Endothelial cell of umbilical vein (primary cell): Measurements from ENCODE around the gene ROBO4. TPM values are rescaled to one million over a fixed set of nuclear protein-coding genes. Genes with fewer than 3 reads are reported as not detected.

Source experiments
- BruUV-seq: library from RNA; stranded (reverse); fragments of 400-500 nt; replicated peaks from 2 replicates; lab custom pipeline; 2021; lab: Mats Ljungman, UMichigan
- CTCF ChIA-PET: fragments of 300-600, 350-600 bp; sonication (Branson Sonifier 250); formaldehyde crosslinking; loops from one replicate; lab custom pipeline; 2021; ENCODE audit warnings: antibody characterized with exemption, inconsistent platforms; lab: Charles Lee
- POLR2A ChIA-PET: fragments of 300-600, 350-600 bp; sonication (Branson Sonifier 250); formaldehyde crosslinking; loops from one replicate; lab custom pipeline; 2021; ENCODE audit warnings: antibody characterized with exemption, inconsistent platforms; lab: Charles Lee
- DNase-seq: peaks from one replicate; pipeline ENCODE4 v3.0.0-alpha.2; 2011; ENCODE audit warnings: low read depth, low spot score
- FAIRE-seq: peaks from 2 replicates; lab custom pipeline; 2011; peaks lifted over from hg19 to GRCh38; lab: Jason Lieb, UNC
- H2AFZ ChIP-seq: 2 replicates; pipeline ENCODE4 v1.6.0; 2012; ENCODE audit warnings: low read depth, low read length, control low read depth, inconsistent platforms
- H3K27ac ChIP-seq: 2 replicates; pipeline ENCODE4 v1.5.1; 2011; ENCODE audit warnings: low read depth, mild to moderate bottlenecking, control low read depth, low read length, moderate library complexity; ENCODE audit not compliant: insufficient read depth
- H3K27me3 ChIP-seq, 2 experiments: 2 replicates each; pipeline versions ENCODE4 v1.6.0 to v1.6.1; 2011; ENCODE audit warnings: low read length in 2 of 2, mixed read lengths in 1 of 2; ENCODE audit not compliant: control insufficient read depth in 2 of 2, insufficient read depth in 2 of 2
- H3K36me3 ChIP-seq, 2 experiments: 2 replicates in 1 of 2; 3 replicates in 1 of 2; pipeline ENCODE4 v1.5.1; 2011; ENCODE audit warnings: low read length in 2 of 2, mild to moderate bottlenecking in 1 of 2, moderate library complexity in 1 of 2; ENCODE audit not compliant: control insufficient read depth in 2 of 2, insufficient read depth in 2 of 2; ENCODE audit errors: extremely low read depth in 1 of 2
- H3K4me1 ChIP-seq: 3 replicates; pipeline ENCODE4 v1.5.1; 2011; ENCODE audit warnings: mild to moderate bottlenecking, low read length; ENCODE audit not compliant: control insufficient read depth, insufficient read depth; ENCODE audit errors: extremely low read depth
- H3K4me2 ChIP-seq: 2 replicates; pipeline ENCODE4 v1.6.1; 2011; ENCODE audit warnings: low read length, control low read depth, mixed read lengths; ENCODE audit not compliant: insufficient read depth
- H3K4me3 ChIP-seq, 3 experiments: fragments of 200-600 bp in 1 of 3; sonication (generic), shearing (Covaris generic) in 1 of 3; replicated peaks in 1 of 3; 2 replicates each; pipeline ENCODE4 v1.5.1; 2011 to 2016; ENCODE audit warnings: control low read depth in 3 of 3, low read length in 3 of 3, mild to moderate bottlenecking in 2 of 3, inconsistent platforms in 1 of 3, low read depth in 1 of 3, moderate library complexity in 1 of 3; ENCODE audit not compliant: insufficient read depth in 1 of 3
- H3K79me2 ChIP-seq: 2 replicates; pipeline ENCODE4 v1.6.0; 2012; ENCODE audit warnings: low read length, inconsistent platforms; ENCODE audit not compliant: control insufficient read depth, insufficient read depth
- H3K9ac ChIP-seq: replicated peaks from 2 replicates; pipeline ENCODE3; 2011; ENCODE audit warnings: low read length, control low read depth; ENCODE audit not compliant: insufficient read depth; ENCODE audit errors: extremely low read depth
- H3K9me1 ChIP-seq: replicated peaks from 3 replicates; pipeline ENCODE4 v1.6.0; 2011; ENCODE audit warnings: mild to moderate bottlenecking, low read length; ENCODE audit not compliant: control insufficient read depth, insufficient read depth; ENCODE audit errors: extremely low read depth
- H3K9me3 ChIP-seq: replicated peaks from 2 replicates; pipeline ENCODE4 v1.5.1; 2012; ENCODE audit warnings: low read length, inconsistent platforms; ENCODE audit not compliant: control insufficient read depth, insufficient read depth
- H4K20me1 ChIP-seq: replicated peaks from 2 replicates; pipeline ENCODE3; 2011; ENCODE audit warnings: mild to moderate bottlenecking, low read length; ENCODE audit not compliant: control insufficient read depth, insufficient read depth; ENCODE audit errors: extremely low read depth
- EZH2 ChIP-seq: IDR thresholded peaks from 2 replicates; pipeline ENCODE4 v1.6.1; 2012; ENCODE audit warnings: borderline replicate concordance, low read depth, mild to moderate bottlenecking, moderate library complexity, low read length, inconsistent platforms; ENCODE audit not compliant: severe bottlenecking
- FOS ChIP-seq: IDR thresholded peaks from 2 replicates; pipeline ENCODE4 v1.6.1; 2011; ENCODE audit warnings: mild to moderate bottlenecking, low read length, moderate library complexity, borderline replicate concordance; ENCODE audit not compliant: insufficient read depth
- GATA2 ChIP-seq: IDR thresholded peaks from 2 replicates; pipeline ENCODE4 v1.7.0; 2011; ENCODE audit warnings: low read depth, mild to moderate bottlenecking, moderate library complexity, mixed read lengths, low read length; ENCODE audit not compliant: insufficient read length, insufficient read depth
- JUN ChIP-seq: IDR thresholded peaks from 2 replicates; pipeline ENCODE4 v1.6.1; 2011; ENCODE audit warnings: borderline replicate concordance, low read depth; ENCODE audit not compliant: insufficient read length, insufficient read depth
- POLR2A ChIP-seq: IDR thresholded peaks from 2 replicates; pipeline ENCODE4 v1.6.1; 2012; ENCODE audit warnings: low read depth, mild to moderate bottlenecking, control low read depth, low read length
- POLR2AphosphoS5 ChIP-seq: IDR thresholded peaks from 2 replicates; pipeline ENCODE4 v1.6.1; 2012; ENCODE audit warnings: low read depth, mild to moderate bottlenecking, control low read depth, low read length, moderate library complexity; ENCODE audit not compliant: insufficient read depth
- dilution Hi-C: fragments of 300-500 bp; cut with MboI; formaldehyde crosslinking; loops from one replicate; pipeline ENCODE4 v1.15.0; 2019; ENCODE audit warnings: low sequenced_read_pairs; ENCODE audit not compliant: extremely low pct_ligation_motif_present
- intact Hi-C: fragments of 100-400 bp; cut with micrococcal nuclease; formaldehyde crosslinking; loops from one replicate; pipeline ENCODE4 v1.10.0; 2022
- polyA plus RNA-seq, 4 experiments: library from polyadenylated mRNA; depleted of rRNA in 3 of 4; stranded (reverse) in 3 of 4; unstranded in 1 of 4; fragments of >200 nt; gene quantifications; 2 replicates each; pipeline versions ENCODE4 v1.2.1 to v1.2.3, GENCODE V29; 2011 to 2012; ENCODE audit warnings: missing spikeins in 1 of 4
- total RNA-seq: library from RNA; stranded (reverse); gene quantifications from 2 replicates; pipeline ENCODE4 v1.2.3, GENCODE V29; 2021
- TF ChIP-seq, protein P1 (sequence below), 2 donors: IDR thresholded peaks; 1 replicate in 1 of 2; 2 replicates in 1 of 2; pipeline ENCODE4 v1.5.1; 2011; ENCODE audit warnings: low read length in 2 of 2, mild to moderate bottlenecking in 2 of 2, moderate library complexity in 2 of 2, control low read depth in 1 of 2, inconsistent platforms in 1 of 2, low read depth in 1 of 2; ENCODE audit not compliant: insufficient read depth in 1 of 2; ENCODE audit errors: extremely low read depth in 1 of 2
- TF ChIP-seq, protein P2 (sequence below): IDR thresholded peaks from 2 replicates; pipeline ENCODE4 v1.6.1; 2011; ENCODE audit not compliant: insufficient read depth, insufficient read length

ROBO4 gene
- total and polyA plus RNA-seq, 2 donors (not counting 3 experiments of a cell fraction or from before 2014, with no cell fraction given), result 260 to 474 TPM

DNA sequence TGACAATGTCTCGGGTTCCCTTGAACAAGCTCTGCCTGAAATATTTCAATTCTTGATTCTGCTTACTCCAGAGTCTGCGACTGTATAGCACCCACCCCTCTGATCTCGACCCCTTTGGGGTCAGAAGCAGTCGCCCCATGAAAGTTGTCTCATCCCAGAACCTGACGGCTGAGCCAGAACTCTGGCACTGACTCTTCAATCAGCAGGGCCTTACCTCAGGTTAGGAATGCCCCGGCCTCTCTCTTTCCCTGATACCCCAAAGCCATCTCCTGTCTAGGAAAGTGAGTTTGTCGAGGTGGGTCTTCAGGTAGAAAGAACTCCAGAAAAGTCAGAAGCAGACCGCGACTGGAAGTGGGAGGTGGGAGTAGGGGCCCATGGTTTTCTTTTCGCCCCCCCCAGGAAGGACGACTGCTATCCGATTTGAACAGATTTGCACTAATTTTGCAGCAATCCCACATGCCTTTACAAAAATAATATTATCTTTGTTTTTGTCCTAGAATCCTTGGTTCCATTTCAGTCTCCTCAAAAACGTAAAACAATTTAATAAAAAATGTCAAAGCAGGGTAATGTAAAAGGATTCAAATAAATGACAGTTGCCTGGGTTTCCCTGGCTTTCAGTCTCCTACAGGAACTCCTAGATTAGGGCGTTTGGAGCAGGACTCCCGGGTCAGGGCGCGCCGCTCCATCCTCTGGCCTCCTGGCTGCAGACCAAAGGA is 33.3 kb downstream of the ROBO4 start:
- TF ChIP-seq POLR2A, result no peak
- no peak for FAIRE-seq
- intact Hi-C loops, result no loop called here

DNA sequence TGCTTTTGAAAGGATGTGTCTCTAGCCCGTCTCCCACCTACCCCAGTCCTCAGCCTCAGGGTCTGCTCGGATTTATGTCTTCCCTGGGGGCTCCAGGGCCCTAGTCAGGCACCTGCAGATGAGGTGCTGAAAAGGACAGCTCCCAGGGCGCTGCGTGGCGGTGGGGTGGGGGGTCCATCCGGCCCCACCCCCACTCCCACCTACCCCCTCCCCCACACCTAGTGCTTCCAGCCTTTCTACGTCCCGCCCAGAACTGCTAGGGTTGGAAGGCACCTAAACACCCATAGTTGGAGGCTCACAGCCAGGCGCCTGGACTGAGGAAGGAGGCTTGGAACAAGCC is 33.9 kb downstream of the ROBO4 start:
- DNase-seq (no peak), FAIRE-seq (no peak)
- H3K9ac ChIP-seq, result no peak overlapping the region
- H3K4me3 ChIP-seq, result no peak overlapping the region
- H4K20me1 ChIP-seq, result no peaks in the 10 kb centered on the region
- no peak for TF ChIP-seq JUN
- TF ChIP-seq GATA2, result no peak
- TF ChIP-seq FOS, result no peak
- TF ChIP-seq, protein P1, sequence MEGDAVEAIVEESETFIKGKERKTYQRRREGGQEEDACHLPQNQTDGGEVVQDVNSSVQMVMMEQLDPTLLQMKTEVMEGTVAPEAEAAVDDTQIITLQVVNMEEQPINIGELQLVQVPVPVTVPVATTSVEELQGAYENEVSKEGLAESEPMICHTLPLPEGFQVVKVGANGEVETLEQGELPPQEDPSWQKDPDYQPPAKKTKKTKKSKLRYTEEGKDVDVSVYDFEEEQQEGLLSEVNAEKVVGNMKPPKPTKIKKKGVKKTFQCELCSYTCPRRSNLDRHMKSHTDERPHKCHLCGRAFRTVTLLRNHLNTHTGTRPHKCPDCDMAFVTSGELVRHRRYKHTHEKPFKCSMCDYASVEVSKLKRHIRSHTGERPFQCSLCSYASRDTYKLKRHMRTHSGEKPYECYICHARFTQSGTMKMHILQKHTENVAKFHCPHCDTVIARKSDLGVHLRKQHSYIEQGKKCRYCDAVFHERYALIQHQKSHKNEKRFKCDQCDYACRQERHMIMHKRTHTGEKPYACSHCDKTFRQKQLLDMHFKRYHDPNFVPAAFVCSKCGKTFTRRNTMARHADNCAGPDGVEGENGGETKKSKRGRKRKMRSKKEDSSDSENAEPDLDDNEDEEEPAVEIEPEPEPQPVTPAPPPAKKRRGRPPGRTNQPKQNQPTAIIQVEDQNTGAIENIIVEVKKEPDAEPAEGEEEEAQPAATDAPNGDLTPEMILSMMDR (IDR thresholded peaks at IDR 0.05; ENCODE audit: extremely low read depth in 1 of 2, insufficient read depth in 1 of 2, low read depth in 1 of 2, low read length in 2 of 2), result no peak
- TF ChIP-seq, protein P2, sequence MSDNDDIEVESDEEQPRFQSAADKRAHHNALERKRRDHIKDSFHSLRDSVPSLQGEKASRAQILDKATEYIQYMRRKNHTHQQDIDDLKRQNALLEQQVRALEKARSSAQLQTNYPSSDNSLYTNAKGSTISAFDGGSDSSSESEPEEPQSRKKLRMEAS, result no peak
- no peak for TF ChIP-seq POLR2A
- TF ChIP-seq POLR2AphosphoS5, result no peak
- no peak for TF ChIP-seq EZH2
- BruUV-seq, result no TSS peak
- ChIA-PET POLR2A (no interaction called here), CTCF (no interaction called here)
- intact Hi-C loops, result no loop called here
- H3K4me2 ChIP-seq, result no peak overlapping the region
- peaks cover 9% of the 10 kb centered on the region for H3K4me1 ChIP-seq
- H3K27me3 ChIP-seq, result peaks cover 76 to 86% of the 10 kb centered on the region in 2 experiments
- H3K36me3 ChIP-seq, result no peaks in the 10 kb centered on the region
- no peak overlapping the region for H3K27ac ChIP-seq
- dilution Hi-C loops, result no loop called here
- H3K9me3 ChIP-seq, result no peaks in the 10 kb centered on the region
- no peaks in the 10 kb centered on the region for H3K79me2 ChIP-seq
- H3K9me1 ChIP-seq, result no peaks in the 10 kb centered on the region
- H2AFZ ChIP-seq, result no peak overlapping the region

More for the DNA sequence above, 33.3 kb downstream of the ROBO4 start:
- CTCF ChIA-PET, result interaction anchor here (0.6 to 3.3 kb wide), 2 partner anchors 11 to 204 kb away, joined by 3 to 28 read pairs; no protein-coding TSS in a partner anchor
- no peak for DNase-seq
- H3K79me2 ChIP-seq, result no peaks in the 10 kb centered on the region
- H3K4me3 ChIP-seq, result no peak overlapping the region
- no peaks in the 10 kb centered on the region for H3K9me1 ChIP-seq
- H4K20me1 ChIP-seq, result no peaks in the 10 kb centered on the region
- no TSS peak for BruUV-seq
- H3K4me1 ChIP-seq, result peaks cover 9% of the 10 kb centered on the region
- POLR2A ChIA-PET, result no interaction called here
- H3K4me2 ChIP-seq, result no peak overlapping the region
- no peak overlapping the region for H3K9ac ChIP-seq
- H2AFZ ChIP-seq, result no peak overlapping the region
- dilution Hi-C loops, result no loop called here
- H3K9me3 ChIP-seq, result no peaks in the 10 kb centered on the region
- H3K27me3 ChIP-seq, result peaks cover 81 to 87% of the 10 kb centered on the region in 2 experiments
- H3K36me3 ChIP-seq, result no peaks in the 10 kb centered on the region
- H3K27ac ChIP-seq, result no peak overlapping the region
